Trophoblast cell (in vitro differentiated cells and primary cell): Measurements from ENCODE around the gene CDK12.
"Not testable (repeated sequence)": the region's sequence is repeated elsewhere in the genome, so short reads cannot be mapped to it uniquely, and the experiment has no call there.

Experiments used
- DNase-seq, 2 donors: peaks; one replicate each; pipeline ENCODE4 v3.0.0-alpha.2; 2016
- H2AFZ ChIP-seq: 2 replicates; pipeline ENCODE4 v1.6.1; 2013; ENCODE audit warnings: low read length, moderate library complexity, mild to moderate bottlenecking; ENCODE audit not compliant: insufficient read depth, poor library complexity
- H2AK5ac ChIP-seq: 2 replicates; pipeline ENCODE4 v1.6.1; 2013; ENCODE audit warnings: mild to moderate bottlenecking, low read length
- H2BK120ac ChIP-seq: 2 replicates; pipeline ENCODE4 v1.6.1; 2013; ENCODE audit warnings: low read length, mild to moderate bottlenecking, moderate library complexity; ENCODE audit not compliant: insufficient read depth, poor library complexity
- H2BK12ac ChIP-seq: 2 replicates; pipeline ENCODE4 v1.6.1; 2013; ENCODE audit warnings: mild to moderate bottlenecking, low read length, moderate library complexity
- H2BK5ac ChIP-seq: 2 replicates; pipeline ENCODE4 v1.6.1; 2013; ENCODE audit warnings: low read length, low read depth, moderate library complexity, mild to moderate bottlenecking; ENCODE audit not compliant: poor library complexity
- H3K14ac ChIP-seq: 2 replicates; pipeline ENCODE4 v1.6.1; 2013; ENCODE audit warnings: mild to moderate bottlenecking, low read length
- H3K18ac ChIP-seq: 2 replicates; pipeline ENCODE4 v1.6.1; 2013; ENCODE audit warnings: mild to moderate bottlenecking, low read length
- H3K23ac ChIP-seq: 2 replicates; pipeline ENCODE4 v1.6.1; 2013; ENCODE audit warnings: low read length
- H3K27ac ChIP-seq: 2 replicates; pipeline ENCODE4 v1.5.1; 2013; ENCODE audit warnings: low read depth, mild to moderate bottlenecking, inconsistent platforms, low read length, moderate library complexity
- H3K27me3 ChIP-seq: 2 replicates; pipeline ENCODE4 v1.6.1; 2013; ENCODE audit warnings: inconsistent platforms, mild to moderate bottlenecking, low read length, moderate library complexity; ENCODE audit not compliant: insufficient read depth
- H3K36me3 ChIP-seq, 2 experiments: 1 replicate in 1 of 2; 2 replicates in 1 of 2; pipeline ENCODE4 v1.6.1; 2013; ENCODE audit warnings: low read length in 2 of 2, mild to moderate bottlenecking in 2 of 2, moderate library complexity in 1 of 2; ENCODE audit not compliant: insufficient read depth in 2 of 2, control insufficient read depth in 1 of 2
- H3K4ac ChIP-seq: 2 replicates; pipeline ENCODE4 v1.6.1; 2013; ENCODE audit warnings: low read depth, mild to moderate bottlenecking, low read length, moderate library complexity
- H3K4me1 ChIP-seq, 2 experiments: 1 replicate in 1 of 2; 2 replicates in 1 of 2; pipeline ENCODE4 v1.6.1; 2013; ENCODE audit warnings: low read length in 2 of 2, mild to moderate bottlenecking in 2 of 2, moderate library complexity in 1 of 2; ENCODE audit not compliant: insufficient read depth in 2 of 2, control insufficient read depth in 1 of 2
- H3K4me2 ChIP-seq: 2 replicates; pipeline ENCODE4 v1.6.1; 2013; ENCODE audit warnings: inconsistent platforms, mild to moderate bottlenecking, low read length, moderate library complexity
- H3K4me3 ChIP-seq: 2 replicates; pipeline ENCODE4 v1.5.1; 2013; ENCODE audit warnings: mild to moderate bottlenecking, low read depth, low read length, inconsistent platforms
- H3K79me1 ChIP-seq: one replicate; pipeline ENCODE4 v1.6.1; 2013; ENCODE audit warnings: low read length
- H3K79me2 ChIP-seq: 2 replicates; pipeline ENCODE4 v1.6.1; 2013; ENCODE audit warnings: low read length, mild to moderate bottlenecking; ENCODE audit not compliant: control insufficient read depth, insufficient read depth, poor library complexity
- H3K9ac ChIP-seq: 2 replicates; pipeline ENCODE4 v1.6.1; 2013; ENCODE audit warnings: mild to moderate bottlenecking, low read length
- H3K9me3 ChIP-seq: 2 replicates; pipeline ENCODE4 v1.6.1; 2013; ENCODE audit warnings: low read depth, mild to moderate bottlenecking, control low read depth, inconsistent platforms, low read length; ENCODE audit not compliant: insufficient read depth
- H4K12ac ChIP-seq: 2 replicates; pipeline ENCODE4 v1.6.1; 2013; ENCODE audit warnings: low read depth, mild to moderate bottlenecking, low read length, moderate library complexity
- H4K8ac ChIP-seq: 2 replicates; pipeline ENCODE4 v1.6.1; 2013; ENCODE audit warnings: low read depth, mild to moderate bottlenecking, low read length, moderate library complexity
- H4K91ac ChIP-seq: one replicate; pipeline ENCODE4 v1.6.1; 2013; ENCODE audit warnings: low read depth, mild to moderate bottlenecking, low read length, moderate library complexity
- WGBS: extraction: QIAGEN DNeasy Blood & Tissue Kit; methylation state at CpG from one replicate; pipeline ENCODE4 v1.1.7; 2013; ENCODE audit warnings: missing lambda C conversion rate; ENCODE audit not compliant: insufficient read length, insufficient coverage; ENCODE audit errors: extremely low coverage; 5-methylcytosine and 5-hydroxymethylcytosine counted together

CDK12 gene

DNA sequence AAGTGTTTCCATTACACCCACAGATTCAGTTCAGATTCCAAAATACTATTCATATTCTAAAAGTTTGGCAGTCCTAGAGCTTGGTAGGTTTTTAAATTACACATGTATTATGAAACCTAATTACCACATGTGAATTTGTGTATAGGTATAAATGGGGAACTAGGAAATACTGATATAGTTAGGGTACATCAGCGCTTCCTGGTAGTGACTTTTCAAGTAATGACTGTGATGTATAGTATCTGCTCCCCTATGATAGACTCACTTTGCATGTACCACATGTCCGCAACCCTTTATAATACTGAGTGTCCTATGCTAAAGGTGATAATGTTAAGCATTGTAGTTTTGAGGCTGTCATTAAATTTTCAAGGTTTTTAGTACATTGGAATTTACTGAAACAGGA, 22.9 kb downstream of the CDK12 start:
- Histone ChIP-seq H3K18ac (no peak overlapping the region), H3K27me3 (no peaks in the 10 kb centered on the region), H3K36me3 (peaks cover 12 to 19% of the 10 kb centered on the region in 2 experiments), H3K27ac (no peak overlapping the region), H2BK12ac (no peak overlapping the region), H2AK5ac (no peak overlapping the region), H3K9me3 (no peaks in the 10 kb centered on the region), H2BK5ac (no peak overlapping the region), H3K4me3 (no peak overlapping the region), H3K79me1 (no peaks in the 10 kb centered on the region), H4K12ac (no peak overlapping the region), H3K23ac (no peak overlapping the region), H3K14ac (no peak overlapping the region), H3K9ac (no peak overlapping the region), H2AFZ (no peak overlapping the region), H3K79me2 (no peaks in the 10 kb centered on the region), H4K91ac (no peak overlapping the region), H3K4ac (no peak overlapping the region), H3K4me1 (peaks cover 0 to 7% of the 10 kb centered on the region in 2 experiments), H4K8ac (no peak overlapping the region), H2BK120ac (no peak overlapping the region), H3K4me2 (no peak overlapping the region)
- no CpG with 5 or more reads among the region's 2 CpGs for WGBS
- no peak for DNase-seq

DNA sequence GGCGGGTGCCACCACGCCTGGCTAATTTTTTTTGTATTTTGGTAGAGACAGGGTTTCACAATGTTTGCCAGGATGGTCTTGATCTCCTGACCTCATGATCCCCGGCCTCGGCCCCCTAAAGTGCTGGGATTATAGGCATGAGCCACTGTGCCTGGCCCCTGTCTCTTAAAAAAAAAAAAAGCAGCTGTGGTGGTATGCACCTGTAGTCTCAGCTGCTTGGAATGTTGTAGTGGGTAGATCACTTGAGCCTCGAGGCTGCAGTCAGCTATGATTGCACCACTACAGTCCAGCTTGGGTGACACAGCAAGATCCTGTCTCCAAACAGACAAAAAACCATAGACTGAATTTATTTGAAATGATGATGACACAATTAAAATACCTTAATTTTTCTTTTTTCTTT, 24.3 kb downstream of the CDK12 start:
- Histone ChIP-seq H3K4me2 (no peak overlapping the region), H3K18ac (no peak overlapping the region), H3K9ac (no peak overlapping the region), H3K27ac (peak overlapping the region; percentile 79), H2BK12ac (no peak overlapping the region), H3K23ac (no peak overlapping the region), H4K12ac (no peak overlapping the region), H3K79me1 (no peaks in the 10 kb centered on the region), H2BK5ac (no peak overlapping the region), H2AK5ac (no peak overlapping the region), H3K9me3 (no peaks in the 10 kb centered on the region), H4K91ac (peak overlapping the region; percentile 43), H3K4me3 (no peak overlapping the region), H3K36me3 (peaks cover 12 to 16% of the 10 kb centered on the region in 2 experiments), H2AFZ (no peak overlapping the region), H2BK120ac (no peak overlapping the region), H3K4me1 (peaks cover 0 to 7% of the 10 kb centered on the region in 2 experiments), H3K79me2 (no peaks in the 10 kb centered on the region), H4K8ac (no peak overlapping the region), H3K4ac (no peak overlapping the region), H3K14ac (no peak overlapping the region), H3K27me3 (no peaks in the 10 kb centered on the region)
- no CpG with 5 or more reads among the region's 5 CpGs for WGBS
- peak; percentile 94 to 95 for DNase-seq

DNA sequence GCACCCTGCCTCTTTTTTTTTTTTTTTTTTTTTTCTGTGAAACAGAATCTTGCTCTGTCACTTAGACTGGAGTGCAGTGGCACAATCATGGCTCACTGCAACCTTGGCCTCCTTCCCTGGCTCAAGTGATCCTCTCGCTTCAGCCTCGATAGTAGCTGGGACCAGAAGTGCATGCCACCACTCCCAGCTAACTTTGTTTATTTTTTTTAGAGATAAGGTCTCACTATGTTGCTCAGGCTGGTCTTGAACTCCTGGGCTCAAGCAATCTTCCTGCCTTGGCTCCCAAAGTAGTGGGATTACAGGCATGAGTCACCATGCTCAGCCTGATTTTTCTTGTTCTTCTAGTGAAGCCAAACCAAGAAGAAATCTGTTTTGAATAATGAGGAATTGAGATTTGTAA, 25.0 kb downstream of the CDK12 start:
- Histone ChIP-seq H3K4me1 (peaks cover 0 to 7% of the 10 kb centered on the region in 2 experiments), H3K79me2 (no peaks in the 10 kb centered on the region), H3K9me3 (no peaks in the 10 kb centered on the region), H2AK5ac (no peak overlapping the region), H3K27me3 (no peaks in the 10 kb centered on the region), H3K4me2 (no peak overlapping the region), H3K18ac (no peak overlapping the region), H4K8ac (no peak overlapping the region), H3K79me1 (no peaks in the 10 kb centered on the region), H3K14ac (no peak overlapping the region), H4K91ac (no peak overlapping the region), H3K23ac (no peak overlapping the region), H2BK12ac (no peak overlapping the region), H3K4ac (peak overlapping the region; percentile 2), H3K27ac (peak overlapping the region; percentile 79), H3K36me3 (peaks cover 11 to 17% of the 10 kb centered on the region in 2 experiments), H2BK120ac (no peak overlapping the region), H2BK5ac (peak overlapping the region; percentile 53), H3K4me3 (no peak overlapping the region), H2AFZ (no peak overlapping the region), H4K12ac (no peak overlapping the region), H3K9ac (no peak overlapping the region)
- peak; percentile 27 to 78 for DNase-seq
- WGBS = no CpG with 5 or more reads among the region's 2 CpGs

DNA sequence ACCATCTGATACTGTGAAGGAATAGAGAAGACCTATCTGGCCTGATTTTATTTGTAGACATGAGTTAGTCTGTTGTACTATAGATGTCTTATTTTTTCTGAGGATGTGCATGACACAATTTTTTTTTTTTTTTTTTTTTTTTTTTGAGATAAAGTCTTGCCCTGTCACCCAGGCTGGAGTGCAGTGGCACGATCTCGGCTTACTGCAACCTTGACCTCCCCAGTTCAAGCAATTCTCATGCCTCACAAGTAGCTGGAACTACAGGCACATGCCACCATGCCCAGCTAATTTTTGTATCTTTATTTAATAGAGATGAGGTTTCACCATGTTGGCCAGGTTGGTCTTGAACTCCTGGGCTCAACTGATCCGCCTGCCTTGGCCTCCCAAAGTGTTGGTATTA, 26.2 kb downstream of the CDK12 start:
- H3K36me3 ChIP-seq = peaks cover 15 to 17% of the 10 kb centered on the region in 2 experiments
- peak overlapping the region; percentile 18 for H4K12ac ChIP-seq
- H2BK120ac ChIP-seq, H3K4ac ChIP-seq, H3K27me3 ChIP-seq, DNase-seq, H3K27ac ChIP-seq, H3K18ac ChIP-seq, H3K9me3 ChIP-seq, H3K79me1 ChIP-seq, H2AFZ ChIP-seq, H3K4me3 ChIP-seq, H3K4me2 ChIP-seq, H3K4me1 ChIP-seq, H2BK12ac ChIP-seq, H3K14ac ChIP-seq, H4K8ac ChIP-seq, H3K23ac ChIP-seq, H3K9ac ChIP-seq, H3K79me2 ChIP-seq, H2AK5ac ChIP-seq: not testable (repeated sequence)
- WGBS = no CpG with 5 or more reads among the region's 3 CpGs
- H4K91ac ChIP-seq = peak overlapping the region; percentile 14
- H2BK5ac ChIP-seq = peak overlapping the region; percentile 21
